Measurements from ENCODE around the gene CDH13.

CDH13 gene

DNA sequence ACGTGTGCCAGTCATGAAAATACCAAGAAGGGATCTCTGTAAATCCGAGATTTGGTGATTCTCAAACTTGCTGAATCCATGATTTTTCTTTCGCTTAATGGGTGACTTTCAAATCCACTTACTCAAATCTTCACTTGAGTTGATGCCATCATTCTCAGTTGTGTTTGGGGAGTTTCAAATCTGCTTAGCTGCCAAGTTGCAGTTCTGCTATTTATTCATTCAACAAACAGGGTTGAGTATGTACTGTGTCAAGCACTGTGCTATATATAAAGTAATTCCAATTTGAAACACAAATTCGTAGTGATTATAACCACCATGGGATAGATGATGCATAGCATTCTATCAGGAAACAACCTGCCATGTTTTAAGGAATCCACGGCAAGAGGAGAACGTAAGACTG, 394.3 kb downstream of the CDH13 start:
- in situ Hi-C loops (cut with HindIII; ENCODE audit: low sequenced_read_pairs), result no loop called here
- DNase-seq (ENCODE audit: low read depth), result no peak
- TF ChIP-seq, protein P1, sequence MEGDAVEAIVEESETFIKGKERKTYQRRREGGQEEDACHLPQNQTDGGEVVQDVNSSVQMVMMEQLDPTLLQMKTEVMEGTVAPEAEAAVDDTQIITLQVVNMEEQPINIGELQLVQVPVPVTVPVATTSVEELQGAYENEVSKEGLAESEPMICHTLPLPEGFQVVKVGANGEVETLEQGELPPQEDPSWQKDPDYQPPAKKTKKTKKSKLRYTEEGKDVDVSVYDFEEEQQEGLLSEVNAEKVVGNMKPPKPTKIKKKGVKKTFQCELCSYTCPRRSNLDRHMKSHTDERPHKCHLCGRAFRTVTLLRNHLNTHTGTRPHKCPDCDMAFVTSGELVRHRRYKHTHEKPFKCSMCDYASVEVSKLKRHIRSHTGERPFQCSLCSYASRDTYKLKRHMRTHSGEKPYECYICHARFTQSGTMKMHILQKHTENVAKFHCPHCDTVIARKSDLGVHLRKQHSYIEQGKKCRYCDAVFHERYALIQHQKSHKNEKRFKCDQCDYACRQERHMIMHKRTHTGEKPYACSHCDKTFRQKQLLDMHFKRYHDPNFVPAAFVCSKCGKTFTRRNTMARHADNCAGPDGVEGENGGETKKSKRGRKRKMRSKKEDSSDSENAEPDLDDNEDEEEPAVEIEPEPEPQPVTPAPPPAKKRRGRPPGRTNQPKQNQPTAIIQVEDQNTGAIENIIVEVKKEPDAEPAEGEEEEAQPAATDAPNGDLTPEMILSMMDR (IDR thresholded peaks at IDR 0.05; ENCODE audit: low read depth, low read length, missing control alignments), result no peak
- no peak overlapping the region for H3K4me3 ChIP-seq (ENCODE audit: low read depth, low read length)

DNA sequence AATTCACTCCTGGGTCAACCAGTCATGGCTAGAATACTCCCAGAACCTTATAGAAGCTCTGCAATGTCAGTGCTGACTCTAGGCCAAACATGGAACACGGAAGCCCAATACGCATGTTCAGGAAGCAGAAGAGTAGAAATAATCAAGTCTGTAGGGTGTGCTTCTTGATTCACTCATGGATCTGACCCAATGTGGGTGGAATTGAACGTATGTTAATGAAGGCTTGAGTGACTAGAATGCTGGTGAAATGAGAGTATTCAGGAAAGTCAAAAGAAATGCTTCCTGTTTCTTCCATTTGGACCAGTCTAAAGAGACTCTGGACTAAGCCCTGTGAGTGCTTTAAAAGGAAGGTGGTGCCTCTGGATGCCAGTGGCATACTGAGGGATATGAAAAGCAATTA, 395.0 kb downstream of the CDH13 start:
- TF ChIP-seq, protein P1 (IDR thresholded peaks at IDR 0.05; ENCODE audit: low read depth, low read length, missing control alignments), result no peak
- no peak for DNase-seq (ENCODE audit: low read depth)
- in situ Hi-C loops (cut with HindIII; ENCODE audit: low sequenced_read_pairs), result no loop called here
- no peak overlapping the region for H3K4me3 ChIP-seq (ENCODE audit: low read depth, low read length)

DNA sequence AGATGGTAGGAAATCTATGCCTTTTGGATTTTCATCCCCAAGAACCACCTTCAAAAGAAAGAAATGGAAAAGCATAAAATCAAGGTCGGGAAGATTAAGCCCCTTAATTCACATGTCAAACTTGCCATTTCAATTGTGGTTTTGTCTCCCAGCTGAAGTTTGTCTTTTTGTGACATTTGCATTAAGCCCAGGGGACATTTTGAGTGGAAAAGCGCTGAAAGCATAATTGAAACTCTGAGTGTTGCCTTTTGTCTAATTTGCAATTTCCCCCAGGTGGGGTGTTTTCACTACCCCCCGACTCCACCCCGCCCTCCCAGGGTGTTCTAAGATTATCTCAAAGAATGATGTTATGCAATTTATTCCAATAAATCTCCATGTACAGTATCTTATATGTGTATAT, 396.2 kb downstream of the CDH13 start:
- in situ Hi-C loops (cut with HindIII; ENCODE audit: low sequenced_read_pairs), result no loop called here
- no peak for DNase-seq (ENCODE audit: low read depth)
- H3K4me3 ChIP-seq (ENCODE audit: low read depth, low read length), result no peak overlapping the region
- TF ChIP-seq, protein P1 (IDR thresholded peaks at IDR 0.05; ENCODE audit: low read depth, low read length, missing control alignments), result no peak

DNA sequence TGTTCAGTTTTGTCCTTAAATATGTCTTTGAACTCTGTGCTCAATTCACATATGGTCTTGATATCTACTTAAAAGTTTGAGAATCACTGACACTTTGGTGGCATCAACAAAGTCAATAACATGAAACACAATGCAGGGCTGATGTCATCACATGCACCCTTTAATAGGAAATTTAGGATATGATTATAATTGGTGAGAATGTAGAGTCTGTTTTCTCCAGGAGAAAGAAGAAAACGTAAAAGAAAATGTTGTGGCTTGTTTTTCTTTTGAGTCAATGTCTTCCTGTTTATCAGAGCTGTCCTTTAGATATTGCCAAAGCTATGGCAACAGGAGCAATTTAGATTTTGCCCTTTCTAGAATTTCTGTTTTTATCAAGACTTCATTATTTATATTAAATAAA, 396.9 kb downstream of the CDH13 start:
- in situ Hi-C loops (cut with HindIII; ENCODE audit: low sequenced_read_pairs), result no loop called here
- TF ChIP-seq, protein P1 (IDR thresholded peaks at IDR 0.05; ENCODE audit: low read depth, low read length, missing control alignments), result no peak
- no peak overlapping the region for H3K4me3 ChIP-seq (ENCODE audit: low read depth, low read length)
- DNase-seq (ENCODE audit: low read depth), result no peak

DNA sequence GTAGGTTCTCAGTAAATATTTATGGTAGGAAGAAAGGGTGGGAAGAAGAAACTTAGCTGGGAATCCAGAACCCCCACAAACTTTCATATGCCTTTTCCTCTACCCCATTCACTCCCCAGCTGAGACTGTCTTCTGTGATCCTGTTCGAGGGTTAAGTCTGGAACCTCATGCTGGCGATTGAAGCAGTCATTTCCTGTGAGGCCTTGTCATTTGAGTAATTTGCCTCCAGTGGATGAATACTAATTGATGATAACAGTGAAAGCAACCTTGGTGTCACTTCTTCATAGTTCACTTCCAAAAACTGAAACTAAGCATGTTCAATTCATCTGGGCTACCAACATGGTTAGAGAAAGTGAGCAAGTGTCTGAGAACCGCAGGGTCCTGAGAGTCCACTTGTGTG, 401.2 kb downstream of the CDH13 start:
- no peak for DNase-seq (ENCODE audit: low read depth)
- TF ChIP-seq, protein P1 (IDR thresholded peaks at IDR 0.05; ENCODE audit: low read depth, low read length, missing control alignments), result no peak
- no peak overlapping the region for H3K4me3 ChIP-seq (ENCODE audit: low read depth, low read length)
- in situ Hi-C loops (cut with HindIII; ENCODE audit: low sequenced_read_pairs), result no loop called here

DNA sequence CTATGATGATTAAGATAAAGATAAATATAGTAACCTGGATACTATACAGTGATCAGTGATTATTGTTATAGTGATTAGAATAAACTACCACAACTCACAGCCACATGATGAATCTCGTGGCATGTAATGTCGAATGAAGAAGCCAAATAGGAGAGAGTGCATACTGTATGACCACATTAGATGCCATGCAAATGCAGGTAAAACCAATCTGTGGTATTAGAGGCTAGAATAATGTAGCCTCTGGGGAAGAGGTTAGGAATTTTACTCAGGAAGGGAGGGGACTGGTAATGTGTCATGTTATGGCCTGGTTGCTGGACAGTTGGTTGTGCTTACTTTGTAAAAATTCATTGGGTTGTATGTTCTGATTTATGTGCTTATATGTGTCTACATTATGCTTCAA, 402.7 kb downstream of the CDH13 start:
- H3K4me3 ChIP-seq (ENCODE audit: low read depth, low read length), result no peak overlapping the region
- TF ChIP-seq, protein P1 (IDR thresholded peaks at IDR 0.05; ENCODE audit: low read depth, low read length, missing control alignments), result no peak
- no peak for DNase-seq (ENCODE audit: low read depth)
- in situ Hi-C loops (cut with HindIII; ENCODE audit: low sequenced_read_pairs), result no loop called here

DNA sequence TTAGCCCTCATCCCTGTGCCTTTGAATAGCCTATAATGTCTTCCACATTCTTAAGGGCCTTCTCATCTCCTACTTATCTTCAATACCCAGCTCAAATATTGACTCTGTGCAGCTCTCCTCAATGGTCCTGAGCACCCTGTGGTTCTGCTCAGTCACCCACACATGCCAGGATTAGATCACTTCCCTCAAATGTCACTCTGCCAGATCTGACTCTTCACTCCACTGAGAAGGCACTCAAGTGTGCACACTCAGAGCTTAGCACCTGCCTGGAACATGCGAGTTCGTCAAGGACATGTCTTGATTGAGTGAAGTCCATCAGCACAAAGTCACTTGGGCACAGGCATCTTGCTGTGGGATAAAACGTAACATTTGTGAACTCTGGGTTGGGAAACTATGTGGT, 404.8 kb downstream of the CDH13 start:
- TF ChIP-seq, protein P1 (IDR thresholded peaks at IDR 0.05; ENCODE audit: low read depth, low read length, missing control alignments), result no peak
- in situ Hi-C loops (cut with HindIII; ENCODE audit: low sequenced_read_pairs), result no loop called here
- no peak overlapping the region for H3K4me3 ChIP-seq (ENCODE audit: low read depth, low read length)
- no peak for DNase-seq (ENCODE audit: low read depth)
